Ishikawa (cell line): ENCODE measurements around the gene WDR81.

Source experiments
- CEBPB ChIP-seq: IDR thresholded peaks from 2 replicates; pipeline ENCODE4 v1.6.1; 2012
- CREB1 ChIP-seq: IDR thresholded peaks from 2 replicates; pipeline ENCODE4 v1.6.1; 2012; ENCODE audit warnings: low read depth
- EGR1 ChIP-seq: IDR thresholded peaks from 2 replicates; pipeline ENCODE4 v1.6.1; 2012
- EP300 ChIP-seq: IDR thresholded peaks from 2 replicates; pipeline ENCODE4 v1.6.1; 2012; ENCODE audit warnings: borderline replicate concordance
- FOXM1 ChIP-seq: IDR thresholded peaks from 2 replicates; pipeline ENCODE4 v1.6.1; 2012; ENCODE audit warnings: low read depth, borderline replicate concordance
- MAX ChIP-seq: IDR thresholded peaks from 2 replicates; pipeline ENCODE4 v1.6.1; 2012
- NFIC ChIP-seq: IDR thresholded peaks from 2 replicates; pipeline ENCODE4 v1.6.1; 2012
- RAD21 ChIP-seq: IDR thresholded peaks from 2 replicates; pipeline ENCODE4 v1.6.1; 2012; ENCODE audit warnings: low read depth
- REST ChIP-seq: IDR thresholded peaks from 2 replicates; pipeline ENCODE4 v1.6.1; 2012; ENCODE audit warnings: low read depth, mild to moderate bottlenecking
- TAF1 ChIP-seq: IDR thresholded peaks from 2 replicates; pipeline ENCODE4 v1.6.1; 2012; ENCODE audit warnings: low read depth, mild to moderate bottlenecking
- TCF12 ChIP-seq: IDR thresholded peaks from 2 replicates; pipeline ENCODE4 v1.6.1; 2012; ENCODE audit warnings: low read depth
- TEAD4 ChIP-seq: IDR thresholded peaks from 2 replicates; pipeline ENCODE4 v1.6.1; 2012
- USF1 ChIP-seq: IDR thresholded peaks from 2 replicates; pipeline ENCODE4 v1.6.1; 2012
- YY1 ChIP-seq: IDR thresholded peaks from 2 replicates; pipeline ENCODE4 v1.6.1; 2012; ENCODE audit warnings: low read depth
- ZBTB7A ChIP-seq: IDR thresholded peaks from 2 replicates; pipeline ENCODE4 v1.6.1; 2012; ENCODE audit warnings: low read depth

WDR81 gene

GRCh38 chr17:1746975-1747543 lies 22.6 kb downstream of the WDR81 start:
- TF ChIP-seq MAX (no peak), CREB1 (no peak), TAF1 (no peak), FOXM1 (no peak), RAD21 (no peak), TEAD4 (no peak), EGR1 (no peak), USF1 (no peak), ZBTB7A (no peak), EP300 (no peak), TCF12 (no peak), NFIC (no peak), REST (no peak)

DNA sequence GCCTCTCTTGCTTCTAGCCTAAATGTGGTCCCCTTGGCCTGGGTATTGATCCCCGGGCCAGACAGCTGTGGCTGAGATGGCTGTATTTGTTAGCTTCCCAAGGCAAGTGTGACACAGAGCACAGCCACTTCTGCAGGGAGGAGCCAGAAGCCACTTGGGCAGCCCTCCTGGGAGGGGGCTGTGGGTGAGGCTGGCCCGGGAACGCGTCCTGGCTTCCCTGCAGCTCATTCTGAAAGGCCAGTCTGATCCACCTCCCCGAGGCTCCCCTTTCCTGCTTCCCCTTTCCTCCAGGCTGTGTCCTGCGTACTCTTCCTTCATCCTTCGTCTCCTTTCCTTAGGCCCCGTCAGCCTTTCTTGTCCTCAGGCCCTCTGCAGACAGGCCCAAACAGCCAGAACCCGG lies 26.1 kb downstream of the WDR81 start:
- TF ChIP-seq NFIC (no peak), TAF1 (no peak)

DNA sequence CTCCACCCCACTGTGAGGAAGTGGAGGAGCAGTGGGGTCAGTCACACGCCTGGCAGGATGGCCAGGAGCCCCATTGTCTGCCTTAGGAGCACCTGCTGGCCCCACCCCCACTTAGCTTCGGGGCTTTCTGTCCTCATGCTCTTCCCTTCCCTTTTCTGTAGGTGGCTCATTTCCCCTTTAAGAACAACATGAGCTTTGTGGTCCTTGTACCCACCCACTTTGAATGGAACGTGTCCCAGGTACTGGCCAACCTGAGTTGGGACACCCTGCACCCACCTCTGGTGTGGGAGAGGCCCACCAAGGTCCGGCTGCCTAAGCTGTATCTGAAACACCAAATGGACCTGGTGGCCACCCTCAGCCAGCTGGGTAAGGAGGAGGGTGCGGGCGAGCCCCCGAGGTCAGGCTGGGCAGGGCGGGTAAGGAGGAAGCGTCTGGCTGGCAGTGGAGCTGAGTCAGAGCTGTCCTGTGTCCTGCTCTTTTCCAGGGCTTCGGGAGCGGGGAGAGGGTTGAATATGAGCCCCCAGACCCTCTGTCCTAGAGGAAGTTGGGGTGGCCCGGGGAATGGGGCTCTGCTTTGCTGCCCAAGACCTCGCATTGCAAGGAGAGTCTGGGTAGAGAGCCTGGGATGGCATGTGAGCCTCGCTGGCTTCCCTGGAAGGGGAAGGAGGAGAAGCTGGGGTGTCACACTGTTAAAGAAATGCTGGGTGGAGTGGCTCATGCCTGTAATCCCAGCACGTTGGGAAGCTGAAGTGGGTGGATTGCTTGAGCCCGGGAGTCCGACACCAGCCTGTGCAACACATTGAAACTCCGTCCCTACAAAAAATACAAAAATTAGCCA lies 28.1 kb downstream of the WDR81 start:
- TF ChIP-seq ZBTB7A (no peak), YY1 (no peak), EP300 (no peak), CREB1 (no peak), TCF12 (no peak), REST (no peak), EGR1 (no peak), CEBPB (no peak), FOXM1 (no peak), TAF1 (no peak)

DNA sequence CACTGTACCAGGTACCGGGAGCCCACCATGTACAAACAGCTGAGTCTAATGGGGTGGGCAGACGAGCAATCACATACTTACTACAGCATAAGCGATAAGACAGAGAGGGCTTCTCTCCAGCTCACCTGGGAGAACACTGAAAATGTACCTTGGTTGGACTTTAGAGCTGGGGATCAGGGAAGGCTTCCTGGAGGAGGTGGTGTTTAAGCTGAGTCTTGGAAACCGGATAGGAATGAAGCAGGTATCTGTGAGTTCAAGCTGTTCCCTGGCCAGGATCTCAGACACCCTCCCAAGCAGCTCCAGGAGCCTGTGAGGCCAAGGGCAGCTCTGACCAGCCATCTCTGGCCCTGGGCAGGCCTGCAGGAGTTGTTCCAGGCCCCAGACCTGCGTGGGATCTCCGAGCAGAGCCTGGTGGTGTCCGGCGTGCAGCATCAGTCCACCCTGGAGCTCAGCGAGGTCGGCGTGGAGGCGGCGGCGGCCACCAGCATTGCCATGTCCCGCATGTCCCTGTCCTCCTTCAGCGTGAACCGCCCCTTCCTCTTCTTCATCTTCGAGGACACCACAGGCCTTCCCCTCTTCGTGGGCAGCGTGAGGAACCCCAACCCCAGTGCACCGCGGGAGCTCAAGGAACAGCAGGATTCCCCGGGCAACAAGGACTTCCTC lies 29.4 kb downstream of the WDR81 start:
- TF ChIP-seq TEAD4, result no peak
- no peak for TF ChIP-seq CREB1
- TF ChIP-seq CEBPB, result no peak
- TF ChIP-seq USF1, result no peak
- TF ChIP-seq EGR1, result no peak
- no peak for TF ChIP-seq EP300
- no peak for TF ChIP-seq REST
- no peak for TF ChIP-seq YY1
